Tibial artery (tissue), 4 donors: Measurements from ENCODE around the gene SLC9A3.

Experiments used
- DNase-seq, 2 donors: peaks; one replicate each; pipeline ENCODE4 v3.0.0-alpha.2; 2019
- H3K27ac ChIP-seq, 2 donors: fragments of 200-600 bp; sonication (generic) in 1 of 2; 1 replicate in 1 of 2; 2 replicates in 1 of 2; pipeline ENCODE4 v1.5.1; 2018 to 2019; ENCODE audit warnings: mild to moderate bottlenecking in 1 of 2
- H3K27me3 ChIP-seq, 2 donors: fragments of 200-600 bp; sonication (generic) in 1 of 2; one replicate each; pipeline versions ENCODE4 v1.5.1 to v1.6.0; 2016 to 2019
- H3K36me3 ChIP-seq, 3 donors: fragments of 200-600 bp; sonication (generic) in 2 of 3; one replicate each; pipeline ENCODE4 v1.5.1; 2016 to 2019; ENCODE audit warnings: mild to moderate bottlenecking in 2 of 3
- H3K4me1 ChIP-seq, 4 donors: fragments of 200-600 bp; sonication (generic) in 2 of 4; 1 replicate in 3 of 4; 2 replicates in 1 of 4; pipeline ENCODE4 v1.5.1; 2016 to 2019
- H3K4me3 ChIP-seq, 2 donors: fragments of 200-600 bp; sonication (generic) in 1 of 2; 1 replicate in 1 of 2; 2 replicates in 1 of 2; pipeline ENCODE4 v1.5.1; 2018 to 2019; ENCODE audit warnings: mild to moderate bottlenecking in 2 of 2
- H3K9me3 ChIP-seq, 3 donors: fragments of 200-600 bp; sonication (generic) in 1 of 3; one replicate each; pipeline ENCODE4 v1.5.1; 2016 to 2019
- intact Hi-C: fragments of 100-400 bp; cut with DNase I; formaldehyde crosslinking; loops from one replicate; pipeline ENCODE4 v1.15.0; 2023; ENCODE audit warnings: low total_unique reads
- TF ChIP-seq, protein P1 (sequence below), 2 experiments: fragments of 200-600 bp in 1 of 2; fragments of 450-650 bp in 1 of 2; IDR thresholded peaks; one replicate each; pipeline ENCODE4 v1.5.1; 2017 to 2019; ENCODE audit warnings: antibody characterized with exemption in 2 of 2, mild to moderate bottlenecking in 1 of 2, moderate library complexity in 1 of 2

The SLC9A3 gene

DNA sequence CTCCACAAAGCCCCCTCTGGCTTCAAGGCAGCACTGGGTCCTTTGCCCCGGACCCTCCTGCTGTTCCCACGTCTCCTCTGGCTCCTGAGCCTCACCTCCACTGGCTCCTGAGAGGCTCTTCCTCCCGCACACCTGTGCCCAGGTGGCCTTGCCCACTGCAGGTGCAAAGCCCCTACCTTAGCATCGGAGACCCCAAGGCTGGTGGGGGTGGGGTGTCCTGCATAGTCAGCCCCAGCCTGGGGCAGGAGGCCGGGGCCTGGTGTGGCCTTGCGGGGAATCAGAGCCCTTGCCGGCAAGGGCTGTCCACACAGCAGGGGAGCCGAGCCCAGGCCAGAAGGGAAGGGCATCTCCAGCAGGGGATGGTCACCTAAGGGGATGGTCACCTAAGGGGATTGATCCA lies 46.6 kb upstream of the SLC9A3 start:
- H3K36me3 ChIP-seq = no peaks in the 10 kb centered on the region
- H3K4me1 ChIP-seq = no peaks in the 10 kb centered on the region
- intact Hi-C loops = no loop called here
- H3K27me3 ChIP-seq = peaks cover 0 to 43% of the 10 kb centered on the region in 2 donors
- TF ChIP-seq, protein P1, sequence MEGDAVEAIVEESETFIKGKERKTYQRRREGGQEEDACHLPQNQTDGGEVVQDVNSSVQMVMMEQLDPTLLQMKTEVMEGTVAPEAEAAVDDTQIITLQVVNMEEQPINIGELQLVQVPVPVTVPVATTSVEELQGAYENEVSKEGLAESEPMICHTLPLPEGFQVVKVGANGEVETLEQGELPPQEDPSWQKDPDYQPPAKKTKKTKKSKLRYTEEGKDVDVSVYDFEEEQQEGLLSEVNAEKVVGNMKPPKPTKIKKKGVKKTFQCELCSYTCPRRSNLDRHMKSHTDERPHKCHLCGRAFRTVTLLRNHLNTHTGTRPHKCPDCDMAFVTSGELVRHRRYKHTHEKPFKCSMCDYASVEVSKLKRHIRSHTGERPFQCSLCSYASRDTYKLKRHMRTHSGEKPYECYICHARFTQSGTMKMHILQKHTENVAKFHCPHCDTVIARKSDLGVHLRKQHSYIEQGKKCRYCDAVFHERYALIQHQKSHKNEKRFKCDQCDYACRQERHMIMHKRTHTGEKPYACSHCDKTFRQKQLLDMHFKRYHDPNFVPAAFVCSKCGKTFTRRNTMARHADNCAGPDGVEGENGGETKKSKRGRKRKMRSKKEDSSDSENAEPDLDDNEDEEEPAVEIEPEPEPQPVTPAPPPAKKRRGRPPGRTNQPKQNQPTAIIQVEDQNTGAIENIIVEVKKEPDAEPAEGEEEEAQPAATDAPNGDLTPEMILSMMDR (IDR thresholded peaks at IDR 0.05) = no peak
- H3K27ac ChIP-seq = no peak overlapping the region
- H3K9me3 ChIP-seq = peaks cover 0 to 6% (median 5%) of the 10 kb centered on the region in 3 donors
- no peak for DNase-seq
- H3K4me3 ChIP-seq = no peak overlapping the region

DNA sequence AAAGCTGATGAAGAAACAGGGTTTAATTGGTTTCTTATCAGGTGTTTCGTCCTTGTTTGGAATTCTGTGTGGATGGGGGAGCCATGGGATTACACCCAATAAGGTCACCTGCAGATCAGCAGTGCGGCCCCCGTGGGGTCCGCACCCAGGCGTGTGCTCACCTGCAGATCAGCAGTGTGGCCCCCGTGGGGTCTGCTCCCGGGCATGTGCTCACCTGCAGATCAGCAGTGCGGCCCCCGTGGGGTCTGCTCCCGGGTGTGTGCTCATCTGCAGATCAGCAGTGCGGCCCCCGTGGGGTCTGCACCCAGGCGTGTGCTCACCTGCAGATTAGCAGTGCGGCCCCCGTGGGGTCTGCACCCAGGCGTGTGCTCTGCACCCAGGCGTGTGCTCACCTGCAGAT lies 46.2 kb upstream of the SLC9A3 start:
- Histone ChIP-seq H3K4me3 (no peak overlapping the region), H3K4me1 (no peaks in the 10 kb centered on the region), H3K36me3 (no peaks in the 10 kb centered on the region), H3K9me3 (peaks cover 0 to 2% (median 1%) of the 10 kb centered on the region in 3 donors), H3K27ac (no peak overlapping the region), H3K27me3 (peaks cover 0 to 46% of the 10 kb centered on the region in 2 donors)
- intact Hi-C loops = no loop called here
- no peak for DNase-seq
- TF ChIP-seq, protein P1 (IDR thresholded peaks at IDR 0.05) = no peak

DNA sequence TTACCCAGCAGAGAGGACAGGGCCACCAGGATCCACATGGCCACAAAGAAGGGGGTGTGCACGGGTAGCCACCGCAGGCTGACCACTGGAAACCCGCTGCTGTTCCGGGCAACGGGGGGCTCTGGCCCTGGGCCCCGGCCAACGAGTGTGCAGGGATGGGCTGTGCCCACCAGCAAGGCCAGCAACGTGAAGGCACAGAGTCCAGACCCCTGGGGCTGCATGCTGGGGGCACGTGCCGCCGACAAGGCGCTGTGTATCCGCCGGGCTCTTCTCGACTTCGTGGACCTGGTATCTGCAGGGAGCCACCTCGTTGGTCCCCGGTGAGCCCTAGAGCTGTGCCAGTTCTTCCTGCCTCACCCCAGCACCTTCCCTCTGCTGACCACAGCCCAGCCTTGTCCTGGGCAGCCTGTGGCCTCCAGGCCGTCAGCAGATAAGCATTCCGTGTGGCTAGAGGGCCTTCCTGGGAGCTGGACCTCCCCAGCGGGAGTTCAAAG lies 45.7 kb upstream of the SLC9A3 start:
- H3K4me3 ChIP-seq = no peak overlapping the region
- H3K9me3 ChIP-seq = no peaks in the 10 kb centered on the region
- TF ChIP-seq, protein P1 (IDR thresholded peaks at IDR 0.05) = no peak
- intact Hi-C loops = loop anchor here (5.0 kb wide), 1 partner anchor 647 kb away; no protein-coding TSS in a partner anchor
- H3K36me3 ChIP-seq = no peaks in the 10 kb centered on the region
- no peak for DNase-seq
- no peaks in the 10 kb centered on the region for H3K4me1 ChIP-seq
- peaks cover 0 to 46% of the 10 kb centered on the region in 2 donors for H3K27me3 ChIP-seq
- no peak overlapping the region for H3K27ac ChIP-seq

DNA sequence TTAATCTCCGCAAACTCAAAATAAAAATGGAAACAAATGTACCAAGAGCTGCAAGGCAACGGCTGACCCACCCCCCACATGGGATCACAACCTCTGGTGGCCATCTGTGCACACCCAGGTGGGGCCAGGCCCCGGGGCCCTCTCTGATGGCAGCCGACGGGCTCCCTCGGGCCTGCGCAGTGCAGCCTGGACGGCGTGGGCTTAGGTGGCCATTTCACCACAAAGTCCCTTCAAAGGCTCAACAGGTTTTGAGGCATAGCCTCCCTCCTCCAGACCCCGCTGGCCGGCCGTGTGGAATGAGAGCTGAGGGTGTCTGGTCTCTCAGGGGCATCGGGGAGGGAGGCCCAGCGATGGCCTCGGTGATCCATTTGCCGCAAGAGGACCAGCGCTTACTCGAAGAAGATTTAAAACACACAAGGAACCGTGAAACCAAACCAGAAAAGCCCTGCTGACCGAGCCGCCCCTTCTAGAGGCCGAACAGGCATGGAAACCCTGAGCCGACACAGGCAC lies 45.2 kb upstream of the SLC9A3 start:
- H3K4me1 ChIP-seq = no peaks in the 10 kb centered on the region
- H3K27me3 ChIP-seq = peaks cover 0 to 42% of the 10 kb centered on the region in 2 donors
- DNase-seq = no peak
- intact Hi-C loops = loop anchor here (5.0 kb wide), 1 partner anchor 648 kb away; no protein-coding TSS in a partner anchor
- H3K27ac ChIP-seq = no peak overlapping the region
- H3K9me3 ChIP-seq = no peaks in the 10 kb centered on the region
- TF ChIP-seq, protein P1 (IDR thresholded peaks at IDR 0.05) = no peak
- H3K36me3 ChIP-seq = no peaks in the 10 kb centered on the region
- H3K4me3 ChIP-seq = no peak overlapping the region

DNA sequence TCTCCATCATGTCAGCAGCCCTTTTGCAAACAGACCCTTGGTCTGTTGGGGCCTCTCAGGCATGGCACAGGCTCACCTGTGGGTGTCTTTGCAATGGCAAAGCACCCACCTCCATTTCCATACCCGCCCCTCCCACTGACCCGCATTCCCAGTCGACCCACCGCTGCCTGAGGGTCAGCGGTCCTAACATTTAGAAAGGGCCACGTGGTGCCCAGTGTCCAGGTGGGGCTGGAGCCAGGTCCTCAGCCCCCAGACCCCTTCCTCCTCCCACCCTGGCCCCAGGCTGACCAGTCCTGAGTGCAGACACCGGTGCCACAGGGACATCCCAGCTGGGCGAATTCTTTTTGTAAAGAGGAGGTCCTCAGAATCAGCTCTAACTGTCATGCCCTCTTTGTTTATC lies 44.6 kb upstream of the SLC9A3 start:
- intact Hi-C loops = loop anchor here (5.0 kb wide), 1 partner anchor 648 kb away; no protein-coding TSS in a partner anchor
- no peaks in the 10 kb centered on the region for H3K9me3 ChIP-seq
- TF ChIP-seq, protein P1 (IDR thresholded peaks at IDR 0.05) = no peak
- peaks cover 0 to 36% of the 10 kb centered on the region in 2 donors for H3K27me3 ChIP-seq
- no peak overlapping the region for H3K27ac ChIP-seq
- no peak for DNase-seq
- H3K36me3 ChIP-seq = no peaks in the 10 kb centered on the region
- H3K4me3 ChIP-seq = no peak overlapping the region
- H3K4me1 ChIP-seq = no peaks in the 10 kb centered on the region
